BJ (cell line): ENCODE data around the gene RGS11. TPM values are rescaled to one million over a fixed set of nuclear protein-coding genes. Genes with fewer than 3 reads are reported as not detected.

Experiments used
- CTCF ChIA-PET: fragments of 350-600 bp; formaldehyde crosslinking; extraction: SDS; loops from one replicate; lab custom pipeline; 2021; ENCODE audit warnings: antibody characterized with exemption, inconsistent platforms; lab: Yijun Ruan, JAX
- POLR2A ChIA-PET: fragments of 300-600 bp; sonication (Branson Sonifier 250); formaldehyde crosslinking; extraction: SDS; loops from one replicate; lab custom pipeline; 2021; ENCODE audit warnings: antibody characterized with exemption; lab: Charles Lee
- DNase-seq: peaks from one replicate; pipeline ENCODE4 v3.0.0-alpha.2; 2011; ENCODE audit warnings: low read depth
- H3K27me3 ChIP-seq: 2 replicates; pipeline ENCODE4 v1.6.0; 2011; ENCODE audit warnings: low read length; ENCODE audit not compliant: control insufficient read depth, insufficient read depth
- H3K36me3 ChIP-seq: 2 replicates; pipeline ENCODE4 v1.5.1; 2011; ENCODE audit warnings: low read length; ENCODE audit not compliant: control insufficient read depth, insufficient read depth
- H3K4me3 ChIP-seq: 2 replicates; pipeline ENCODE4 v1.5.1; 2011; ENCODE audit warnings: low read depth, mild to moderate bottlenecking, control low read depth, low read length
- polyA plus RNA-seq: library from polyadenylated mRNA; depleted of rRNA; stranded (reverse); fragments of >200 nt; gene quantifications from 2 replicates; pipeline ENCODE4 v1.2.3, GENCODE V29; 2011
- TF ChIP-seq, protein P1 (sequence below): IDR thresholded peaks from 2 replicates; pipeline ENCODE4 v1.5.1; 2011; ENCODE audit warnings: low read depth, mild to moderate bottlenecking, control low read depth, inconsistent platforms, low read length, moderate library complexity; ENCODE audit not compliant: insufficient read depth

RGS11 gene
- polyA plus RNA-seq, 1 experiment = 2.2 TPM

DNA sequence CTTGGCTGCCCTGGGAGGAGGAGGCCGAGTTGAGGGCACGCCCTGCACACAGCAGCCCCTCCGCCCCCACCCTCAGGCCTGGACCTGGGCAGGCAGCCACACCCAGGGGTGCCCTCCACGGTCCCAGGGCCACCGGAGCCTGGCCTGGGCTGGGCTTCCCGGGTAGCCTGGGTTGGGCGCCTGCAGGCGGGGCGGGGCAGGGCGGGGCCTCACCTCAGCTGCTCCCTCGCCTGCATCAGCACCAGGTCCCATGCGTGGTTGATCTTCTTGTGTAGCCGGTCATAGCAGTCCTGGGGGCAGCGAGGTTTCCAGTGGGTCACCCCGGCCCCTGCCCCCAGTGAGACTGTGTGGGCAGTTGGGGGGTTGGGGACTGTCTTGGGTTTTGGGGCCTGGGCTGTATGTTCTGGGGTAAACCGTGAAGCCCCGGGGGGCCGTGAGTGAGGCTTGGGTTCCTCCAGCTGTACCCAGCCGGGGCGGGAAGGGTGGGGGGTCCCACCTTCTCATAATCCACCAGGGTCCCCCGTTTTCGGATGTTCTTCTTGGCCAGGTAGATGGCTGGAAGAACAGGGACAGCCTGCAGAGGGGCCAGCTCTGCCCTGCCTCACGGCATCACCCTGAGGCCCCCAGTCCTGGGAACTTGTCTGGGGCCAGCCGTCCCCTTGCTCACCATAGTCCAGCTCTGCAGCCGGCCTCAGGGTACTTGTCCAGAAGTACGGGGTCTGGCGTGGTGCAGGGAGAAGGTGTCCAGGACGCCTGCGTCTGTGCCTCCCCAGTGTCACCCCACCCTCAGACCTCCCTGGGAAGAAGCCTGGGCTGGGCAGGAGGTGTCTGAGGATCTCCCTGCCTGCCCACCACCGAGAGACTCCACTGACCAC, 2.0 kb downstream of the RGS11 start:
- ChIA-PET POLR2A (no interaction called here), CTCF (interaction anchor here (1.5 kb wide), 1 partner anchor 14 kb away, joined by 3 read pairs; no protein-coding TSS in a partner anchor)
- H3K27me3 ChIP-seq = peaks cover 5% of the 10 kb centered on the region
- DNase-seq = no peak
- TF ChIP-seq, protein P1, sequence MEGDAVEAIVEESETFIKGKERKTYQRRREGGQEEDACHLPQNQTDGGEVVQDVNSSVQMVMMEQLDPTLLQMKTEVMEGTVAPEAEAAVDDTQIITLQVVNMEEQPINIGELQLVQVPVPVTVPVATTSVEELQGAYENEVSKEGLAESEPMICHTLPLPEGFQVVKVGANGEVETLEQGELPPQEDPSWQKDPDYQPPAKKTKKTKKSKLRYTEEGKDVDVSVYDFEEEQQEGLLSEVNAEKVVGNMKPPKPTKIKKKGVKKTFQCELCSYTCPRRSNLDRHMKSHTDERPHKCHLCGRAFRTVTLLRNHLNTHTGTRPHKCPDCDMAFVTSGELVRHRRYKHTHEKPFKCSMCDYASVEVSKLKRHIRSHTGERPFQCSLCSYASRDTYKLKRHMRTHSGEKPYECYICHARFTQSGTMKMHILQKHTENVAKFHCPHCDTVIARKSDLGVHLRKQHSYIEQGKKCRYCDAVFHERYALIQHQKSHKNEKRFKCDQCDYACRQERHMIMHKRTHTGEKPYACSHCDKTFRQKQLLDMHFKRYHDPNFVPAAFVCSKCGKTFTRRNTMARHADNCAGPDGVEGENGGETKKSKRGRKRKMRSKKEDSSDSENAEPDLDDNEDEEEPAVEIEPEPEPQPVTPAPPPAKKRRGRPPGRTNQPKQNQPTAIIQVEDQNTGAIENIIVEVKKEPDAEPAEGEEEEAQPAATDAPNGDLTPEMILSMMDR = no peak
- no peaks in the 10 kb centered on the region for H3K36me3 ChIP-seq
- no peak overlapping the region for H3K4me3 ChIP-seq

DNA sequence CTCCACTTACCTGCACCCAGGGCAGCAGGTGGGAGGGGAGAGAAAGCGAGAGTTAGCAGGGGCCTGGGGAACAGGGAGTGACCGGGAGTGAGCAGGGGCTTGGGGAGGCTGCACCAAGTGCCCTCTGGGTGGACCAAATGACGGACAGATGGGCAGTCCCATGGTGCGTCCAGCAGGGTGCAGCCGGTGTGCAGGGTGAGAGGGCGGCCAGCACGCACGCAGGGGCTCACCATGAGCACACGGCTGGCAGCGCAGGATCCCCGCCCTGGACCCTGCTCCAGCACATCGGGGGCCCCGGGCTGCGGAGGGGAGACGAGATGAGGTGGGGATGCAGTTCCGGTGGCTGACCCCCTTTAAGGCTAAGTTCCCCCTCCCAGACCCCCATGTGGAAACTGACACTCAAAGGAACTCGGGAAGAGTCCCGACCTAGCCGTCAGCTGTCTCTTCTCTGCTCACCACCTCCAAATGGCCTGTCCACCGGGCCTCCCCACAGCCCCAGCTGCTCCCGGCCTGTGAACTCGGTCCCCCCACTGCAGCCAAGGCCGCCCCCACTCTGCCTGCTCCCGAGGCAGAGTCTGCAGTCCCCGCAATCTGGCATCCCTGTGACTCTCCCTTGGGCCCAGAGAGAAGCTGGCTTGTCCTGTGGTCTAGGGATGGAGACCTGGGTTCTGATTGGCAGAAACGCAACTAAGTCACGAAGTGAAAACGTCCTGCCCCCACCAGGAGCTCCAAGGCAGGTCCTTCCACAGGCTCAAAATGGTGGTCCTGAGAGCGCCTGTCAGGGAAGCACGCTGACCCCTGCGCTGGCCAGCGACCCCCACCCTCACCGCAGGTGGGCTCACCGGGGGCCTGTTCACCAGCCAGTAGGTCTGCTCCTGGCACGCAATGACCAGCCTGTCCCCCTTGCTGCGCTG, 2.9 kb downstream of the RGS11 start:
- H3K27me3 ChIP-seq = peaks cover 5% of the 10 kb centered on the region; the same call in 1 of the 2 replicates
- DNase-seq = no peak
- POLR2A ChIA-PET = no interaction called here
- H3K4me3 ChIP-seq = no peak overlapping the region
- CTCF ChIA-PET = interaction anchor here (1.5 kb wide), 1 partner anchor 13 kb away, joined by 3 read pairs; no protein-coding TSS in a partner anchor
- H3K36me3 ChIP-seq = no peaks in the 10 kb centered on the region
- TF ChIP-seq, protein P1 = no peak

GRCh38 chr16:270381-271255, 5.1 kb downstream of the RGS11 start:
- H3K4me3 ChIP-seq = no peak overlapping the region
- no peak for DNase-seq
- ChIA-PET CTCF (no interaction called here), POLR2A (no interaction called here)
- peaks cover 5% of the 10 kb centered on the region; the same call in 1 of the 2 replicates for H3K27me3 ChIP-seq
- TF ChIP-seq, protein P1 = no peak
- no peaks in the 10 kb centered on the region for H3K36me3 ChIP-seq

- no peak for DNase-seq
- H3K36me3 ChIP-seq = no peaks in the 10 kb centered on the region; the same call in 1 of the 2 replicates
- TF ChIP-seq, protein P1 = no peak
- peaks cover 2% of the 10 kb centered on the region; the same call in 1 of the 2 replicates for H3K27me3 ChIP-seq
- ChIA-PET CTCF (no interaction called here), POLR2A (no interaction called here)
- H3K4me3 ChIP-seq = no peak overlapping the region
These were observed 6.5 kb downstream of the RGS11 start for GRCh38 chr16:269061-269796.
